Vagina (tissue), 2 donors: Measurements from ENCODE around the gene FREM2. TPM values are rescaled to one million over a fixed set of nuclear protein-coding genes. Genes with fewer than 3 reads are reported as not detected.

Experiments
- DNase-seq, 2 donors: peaks; one replicate each; pipeline ENCODE4 v3.0.0-alpha.2; 2017; ENCODE audit errors: extremely low spot score in 2 of 2
- H3K27ac ChIP-seq: fragments of 200-600 bp; sonication (generic); one replicate; pipeline ENCODE4 v1.5.1; 2019
- H3K27me3 ChIP-seq: fragments of 200-600 bp; sonication (generic); one replicate; pipeline ENCODE4 v1.5.1; 2019
- H3K36me3 ChIP-seq, 2 donors: fragments of 200-600 bp; sonication (generic); one replicate each; pipeline ENCODE4 v1.5.1; 2017 to 2019
- H3K4me1 ChIP-seq: fragments of 200-600 bp; sonication (generic); one replicate; pipeline ENCODE4 v1.5.1; 2019
- H3K4me3 ChIP-seq, 2 donors: fragments of 200-600 bp; sonication (generic); 1 replicate in 1 of 2; 2 replicates in 1 of 2; pipeline ENCODE4 v1.5.1; 2016 to 2019
- H3K9me3 ChIP-seq: fragments of 200-600 bp; sonication (generic); one replicate; pipeline ENCODE4 v1.5.1; 2019
- POLR2A ChIP-seq, 2 donors: fragments of 450-650 bp; IDR thresholded peaks; one replicate each; pipeline ENCODE4 v1.6.1; 2017; ENCODE audit warnings: antibody characterized with exemption in 2 of 2, mild to moderate bottlenecking in 2 of 2, moderate library complexity in 2 of 2
- POLR2AphosphoS5 ChIP-seq, 2 donors: sonication (generic); formaldehyde crosslinking; IDR thresholded peaks; one replicate each; pipeline ENCODE4 v1.9.0; 2017; ENCODE audit warnings: antibody characterized with exemption in 2 of 2, mild to moderate bottlenecking in 2 of 2, low read depth in 1 of 2; ENCODE audit not compliant: insufficient read depth in 1 of 2
- intact Hi-C: fragments of 100-400 bp; cut with DNase I; formaldehyde crosslinking; loops from one replicate; pipeline ENCODE4 v1.15.1; 2023
- total RNA-seq: library from RNA; depleted of rRNA; stranded (reverse); fragments of >200 nt; gene quantifications from one replicate; pipeline ENCODE4 v1.2.3, GENCODE V29; 2016
- TF ChIP-seq, protein P1 (sequence below), 3 experiments: fragments of 450-650 bp in 2 of 3; fragments of 200-600 bp in 1 of 3; sonication (generic) in 1 of 3; IDR thresholded peaks; one replicate each; pipeline ENCODE4 v1.5.1; 2017 to 2019; ENCODE audit warnings: antibody characterized with exemption in 3 of 3, mild to moderate bottlenecking in 2 of 3, moderate library complexity in 2 of 3

Gene FREM2
- total RNA-seq, 1 donor from 2014 or later, result 0.98 TPM

DNA sequence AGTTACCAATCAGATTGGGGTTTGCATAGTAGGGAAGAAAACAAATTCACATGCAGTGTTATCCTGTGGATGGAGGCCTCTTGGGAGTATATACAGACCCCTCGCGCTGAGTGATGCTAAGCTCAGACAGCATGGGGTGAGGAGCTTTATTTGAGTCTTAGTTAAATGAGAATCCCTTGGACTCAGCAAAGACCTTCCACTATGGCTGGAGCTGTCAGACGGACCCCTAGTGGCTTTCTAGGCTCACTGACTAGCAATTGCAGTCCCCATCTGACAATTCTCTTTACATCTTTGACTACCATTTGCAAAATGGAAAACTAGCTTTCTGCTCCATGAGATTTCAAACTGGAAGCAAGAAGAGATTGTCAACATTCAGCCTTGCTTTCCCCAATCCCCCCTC is 213.3 kb downstream of the FREM2 start:
- H3K36me3 ChIP-seq, result no peaks in the 10 kb centered on the region
- no peak overlapping the region for H3K27ac ChIP-seq
- H3K4me1 ChIP-seq, result no peaks in the 10 kb centered on the region
- intact Hi-C loops, result no loop called here
- H3K4me3 ChIP-seq, result no peak overlapping the region
- DNase-seq, result no peak
- TF ChIP-seq, protein P1, sequence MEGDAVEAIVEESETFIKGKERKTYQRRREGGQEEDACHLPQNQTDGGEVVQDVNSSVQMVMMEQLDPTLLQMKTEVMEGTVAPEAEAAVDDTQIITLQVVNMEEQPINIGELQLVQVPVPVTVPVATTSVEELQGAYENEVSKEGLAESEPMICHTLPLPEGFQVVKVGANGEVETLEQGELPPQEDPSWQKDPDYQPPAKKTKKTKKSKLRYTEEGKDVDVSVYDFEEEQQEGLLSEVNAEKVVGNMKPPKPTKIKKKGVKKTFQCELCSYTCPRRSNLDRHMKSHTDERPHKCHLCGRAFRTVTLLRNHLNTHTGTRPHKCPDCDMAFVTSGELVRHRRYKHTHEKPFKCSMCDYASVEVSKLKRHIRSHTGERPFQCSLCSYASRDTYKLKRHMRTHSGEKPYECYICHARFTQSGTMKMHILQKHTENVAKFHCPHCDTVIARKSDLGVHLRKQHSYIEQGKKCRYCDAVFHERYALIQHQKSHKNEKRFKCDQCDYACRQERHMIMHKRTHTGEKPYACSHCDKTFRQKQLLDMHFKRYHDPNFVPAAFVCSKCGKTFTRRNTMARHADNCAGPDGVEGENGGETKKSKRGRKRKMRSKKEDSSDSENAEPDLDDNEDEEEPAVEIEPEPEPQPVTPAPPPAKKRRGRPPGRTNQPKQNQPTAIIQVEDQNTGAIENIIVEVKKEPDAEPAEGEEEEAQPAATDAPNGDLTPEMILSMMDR (IDR thresholded peaks at IDR 0.05), result no peak
- no peak for TF ChIP-seq POLR2AphosphoS5 (IDR thresholded peaks at IDR 0.05; ENCODE audit: insufficient read depth in 1 of 2, low read depth in 1 of 2)
- TF ChIP-seq POLR2A (IDR thresholded peaks at IDR 0.05), result no peak
- no peaks in the 10 kb centered on the region for H3K27me3 ChIP-seq
- H3K9me3 ChIP-seq, result no peaks in the 10 kb centered on the region

DNA sequence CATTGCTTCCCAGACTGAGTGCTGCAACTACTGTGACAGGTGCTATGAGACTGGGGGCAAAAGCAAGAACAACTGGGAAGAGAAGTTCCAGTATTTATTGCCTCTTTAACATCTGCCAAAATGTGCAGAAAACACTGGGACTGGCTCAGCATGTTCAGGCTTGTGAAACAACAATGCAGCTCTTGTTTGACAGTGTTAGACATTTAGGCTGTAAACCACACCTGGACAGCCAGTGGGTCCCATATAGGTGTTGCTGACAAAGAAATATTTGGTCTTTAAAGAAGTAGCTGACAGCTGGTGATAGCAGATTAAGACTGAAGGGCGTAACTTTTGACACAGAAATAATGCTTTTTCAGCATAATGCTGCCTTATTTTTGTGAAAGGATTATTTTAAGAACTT is 215.7 kb downstream of the FREM2 start:
- H3K9me3 ChIP-seq, result no peaks in the 10 kb centered on the region
- no peak overlapping the region for H3K27ac ChIP-seq
- no peaks in the 10 kb centered on the region for H3K4me1 ChIP-seq
- TF ChIP-seq POLR2AphosphoS5 (IDR thresholded peaks at IDR 0.05; ENCODE audit: insufficient read depth in 1 of 2, low read depth in 1 of 2) (no peak), POLR2A (IDR thresholded peaks at IDR 0.05) (no peak)
- TF ChIP-seq, protein P1 (IDR thresholded peaks at IDR 0.05), result no peak
- H3K36me3 ChIP-seq, result no peaks in the 10 kb centered on the region
- intact Hi-C loops, result no loop called here
- H3K27me3 ChIP-seq, result no peaks in the 10 kb centered on the region
- H3K4me3 ChIP-seq, result no peak overlapping the region
- no peak for DNase-seq

DNA sequence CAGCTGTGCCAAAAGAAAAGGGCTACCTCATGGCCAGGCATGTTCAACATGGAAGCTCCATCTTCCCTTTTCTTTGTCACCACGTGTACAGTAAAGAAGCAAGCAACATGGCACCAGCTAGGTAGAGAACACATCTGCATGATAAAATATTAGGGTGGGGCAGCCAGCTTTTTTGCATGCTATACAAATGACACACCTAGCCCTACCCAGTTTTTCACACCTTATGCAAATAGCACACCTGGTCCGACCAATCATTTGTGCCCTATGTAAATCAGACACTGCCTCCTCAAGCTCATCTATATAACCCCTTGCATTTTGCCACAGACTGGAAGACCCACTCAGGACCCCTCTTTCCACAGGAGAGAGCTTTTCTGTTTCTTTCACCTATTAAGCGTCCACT is 218.2 kb downstream of the FREM2 start:
- Histone ChIP-seq H3K9me3 (no peaks in the 10 kb centered on the region), H3K4me1 (no peaks in the 10 kb centered on the region), H3K27me3 (no peaks in the 10 kb centered on the region), H3K27ac (no peak overlapping the region), H3K4me3 (no peak overlapping the region), H3K36me3 (no peaks in the 10 kb centered on the region)
- DNase-seq, result no peak
- TF ChIP-seq POLR2A (IDR thresholded peaks at IDR 0.05) (no peak), POLR2AphosphoS5 (IDR thresholded peaks at IDR 0.05; ENCODE audit: insufficient read depth in 1 of 2, low read depth in 1 of 2) (no peak)
- TF ChIP-seq, protein P1 (IDR thresholded peaks at IDR 0.05), result no peak
- intact Hi-C loops, result no loop called here

DNA sequence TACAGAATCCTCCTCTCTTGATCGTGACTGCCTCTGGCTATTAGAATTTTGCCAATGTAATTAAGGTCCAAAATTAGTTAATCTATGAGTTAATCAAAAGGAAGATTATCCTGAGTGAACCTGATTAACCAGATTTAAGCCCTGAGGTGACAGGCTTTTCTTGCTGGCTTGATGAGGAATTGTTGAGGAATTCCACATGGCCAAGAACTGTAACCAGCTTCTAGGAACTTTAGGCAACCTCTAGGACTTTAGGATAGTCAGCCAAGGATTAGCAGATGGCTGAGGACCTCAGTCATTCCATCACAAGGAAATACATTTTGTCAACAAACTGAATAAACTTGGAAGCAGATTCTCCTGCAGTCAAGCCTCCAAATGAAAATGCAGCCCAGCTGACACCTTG is 219.0 kb downstream of the FREM2 start:
- H3K27me3 ChIP-seq, result no peaks in the 10 kb centered on the region
- H3K36me3 ChIP-seq, result no peaks in the 10 kb centered on the region
- H3K27ac ChIP-seq, result no peak overlapping the region
- no peak for DNase-seq
- H3K4me1 ChIP-seq, result no peaks in the 10 kb centered on the region
- TF ChIP-seq POLR2AphosphoS5 (IDR thresholded peaks at IDR 0.05; ENCODE audit: insufficient read depth in 1 of 2, low read depth in 1 of 2), result no peak
- no peak for TF ChIP-seq POLR2A (IDR thresholded peaks at IDR 0.05)
- TF ChIP-seq, protein P1 (IDR thresholded peaks at IDR 0.05), result no peak
- H3K4me3 ChIP-seq, result no peak overlapping the region
- no peaks in the 10 kb centered on the region for H3K9me3 ChIP-seq
- intact Hi-C loops, result no loop called here

DNA sequence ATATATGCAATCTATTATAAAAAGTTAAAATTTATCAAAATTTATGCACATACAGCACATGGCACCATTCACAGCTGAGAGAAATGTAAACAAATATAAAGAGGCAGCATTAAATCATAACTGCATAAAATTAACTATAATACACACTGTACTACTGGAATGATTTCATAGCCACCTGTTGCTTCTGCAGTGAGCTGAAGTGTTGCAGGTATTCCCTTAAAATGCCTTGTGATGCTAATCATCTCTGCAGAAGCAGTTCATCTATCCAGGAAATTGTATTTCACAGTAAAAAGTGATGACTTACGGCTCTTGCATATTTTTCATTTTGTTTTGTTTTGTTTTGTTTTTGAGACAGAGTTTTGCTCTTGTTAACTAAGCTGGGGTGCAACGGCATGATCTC is 221.7 kb downstream of the FREM2 start:
- H3K9me3 ChIP-seq, result no peaks in the 10 kb centered on the region
- intact Hi-C loops, result no loop called here
- H3K27me3 ChIP-seq, result no peaks in the 10 kb centered on the region
- no peak for DNase-seq
- TF ChIP-seq, protein P1 (IDR thresholded peaks at IDR 0.05), result no peak
- TF ChIP-seq POLR2AphosphoS5 (IDR thresholded peaks at IDR 0.05; ENCODE audit: insufficient read depth in 1 of 2, low read depth in 1 of 2) (no peak), POLR2A (IDR thresholded peaks at IDR 0.05) (no peak)
- no peak overlapping the region for H3K4me3 ChIP-seq
- no peaks in the 10 kb centered on the region for H3K4me1 ChIP-seq
- no peak overlapping the region for H3K27ac ChIP-seq
- H3K36me3 ChIP-seq, result no peaks in the 10 kb centered on the region
